ENCODE results near the gene PLD4.
"Not testable (repeated sequence)": the region's sequence is repeated elsewhere in the genome, so short reads cannot be mapped to it uniquely, and the experiment has no call there.

Gene PLD4

DNA sequence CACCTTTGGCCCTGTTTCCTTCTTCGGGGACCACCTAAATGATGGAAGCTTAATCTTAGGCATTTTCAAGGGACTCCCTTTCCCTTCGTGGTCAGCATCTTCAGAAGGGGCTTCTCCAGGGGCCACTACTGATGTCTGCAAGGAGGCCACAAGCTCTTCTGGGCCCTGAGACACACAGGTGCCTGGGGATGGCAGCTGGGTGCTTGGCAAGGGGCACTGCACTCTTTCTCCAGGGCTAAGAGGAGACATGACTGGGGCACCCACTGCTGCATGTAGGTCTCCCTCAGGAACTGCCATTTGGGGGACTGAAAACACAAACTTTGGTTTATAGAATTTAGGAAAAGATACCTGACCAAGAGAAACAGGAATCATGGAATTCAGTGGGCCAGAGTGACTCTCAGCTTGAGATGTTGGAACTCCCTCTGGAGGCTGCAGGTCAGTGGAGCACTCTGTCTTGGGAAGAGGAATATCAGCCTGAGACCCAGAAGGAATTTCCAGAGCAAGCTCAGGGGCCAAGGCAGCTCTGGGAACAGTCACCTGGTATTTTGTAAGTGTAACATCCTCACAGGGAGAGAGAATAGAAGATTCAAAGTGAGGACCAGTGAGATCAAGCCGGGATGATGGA lies 16.0 kb downstream of the PLD4 start:
- H4K8ac ChIP-seq (ENCODE audit: low read depth, low read length), result no peak overlapping the region
- peaks cover 2% of the 10 kb centered on the region for H3K27me3 ChIP-seq (ENCODE audit: insufficient read depth, low read length)
- no CpG with 5 or more reads among the region's 3 CpGs for WGBS (ENCODE audit: extremely low coverage, insufficient coverage, insufficient read length)
- no peak overlapping the region for H3K23ac ChIP-seq (ENCODE audit: low read length)
- H2AFZ ChIP-seq (ENCODE audit: insufficient read depth, low read length, poor library complexity), result no peak overlapping the region
- H2AK5ac ChIP-seq (ENCODE audit: low read length), result no peak overlapping the region
- H3K9ac ChIP-seq (ENCODE audit: low read length), result no peak overlapping the region
- no peak overlapping the region for H4K91ac ChIP-seq (ENCODE audit: low read depth, low read length)
- no peak overlapping the region for H4K12ac ChIP-seq (ENCODE audit: low read depth, low read length)
- peaks cover 19% of the 10 kb centered on the region for H3K9me3 ChIP-seq (ENCODE audit: insufficient read depth, low read depth, low read length)
- no peak overlapping the region for H3K18ac ChIP-seq (ENCODE audit: low read length)
- DNase-seq, result no peak
- H2BK12ac ChIP-seq (ENCODE audit: low read length), result no peak overlapping the region
- H3K79me2 ChIP-seq (ENCODE audit: control insufficient read depth, insufficient read depth, low read length, poor library complexity), result no peaks in the 10 kb centered on the region
- H2BK5ac ChIP-seq (ENCODE audit: low read depth, low read length, poor library complexity), result no peak overlapping the region
- H3K27ac ChIP-seq (ENCODE audit: low read depth, low read length), result no peak overlapping the region
- no peak overlapping the region for H2BK120ac ChIP-seq (ENCODE audit: insufficient read depth, low read length, poor library complexity)
- no peaks in the 10 kb centered on the region for H3K4me1 ChIP-seq (ENCODE audit: control insufficient read depth in 1 of 2, insufficient read depth in 2 of 2, low read length in 2 of 2)
- no peak overlapping the region for H3K4me3 ChIP-seq (ENCODE audit: low read depth, low read length)
- H3K4me2 ChIP-seq (ENCODE audit: low read length), result no peak overlapping the region
- H3K36me3 ChIP-seq (ENCODE audit: control insufficient read depth in 1 of 2, insufficient read depth in 2 of 2, low read length in 2 of 2), result no peaks in the 10 kb centered on the region
- H3K79me1 ChIP-seq (ENCODE audit: low read length), result no peaks in the 10 kb centered on the region
- H3K14ac ChIP-seq (ENCODE audit: low read length), result no peak overlapping the region
- no peak overlapping the region for H3K4ac ChIP-seq (ENCODE audit: low read depth, low read length)

DNA sequence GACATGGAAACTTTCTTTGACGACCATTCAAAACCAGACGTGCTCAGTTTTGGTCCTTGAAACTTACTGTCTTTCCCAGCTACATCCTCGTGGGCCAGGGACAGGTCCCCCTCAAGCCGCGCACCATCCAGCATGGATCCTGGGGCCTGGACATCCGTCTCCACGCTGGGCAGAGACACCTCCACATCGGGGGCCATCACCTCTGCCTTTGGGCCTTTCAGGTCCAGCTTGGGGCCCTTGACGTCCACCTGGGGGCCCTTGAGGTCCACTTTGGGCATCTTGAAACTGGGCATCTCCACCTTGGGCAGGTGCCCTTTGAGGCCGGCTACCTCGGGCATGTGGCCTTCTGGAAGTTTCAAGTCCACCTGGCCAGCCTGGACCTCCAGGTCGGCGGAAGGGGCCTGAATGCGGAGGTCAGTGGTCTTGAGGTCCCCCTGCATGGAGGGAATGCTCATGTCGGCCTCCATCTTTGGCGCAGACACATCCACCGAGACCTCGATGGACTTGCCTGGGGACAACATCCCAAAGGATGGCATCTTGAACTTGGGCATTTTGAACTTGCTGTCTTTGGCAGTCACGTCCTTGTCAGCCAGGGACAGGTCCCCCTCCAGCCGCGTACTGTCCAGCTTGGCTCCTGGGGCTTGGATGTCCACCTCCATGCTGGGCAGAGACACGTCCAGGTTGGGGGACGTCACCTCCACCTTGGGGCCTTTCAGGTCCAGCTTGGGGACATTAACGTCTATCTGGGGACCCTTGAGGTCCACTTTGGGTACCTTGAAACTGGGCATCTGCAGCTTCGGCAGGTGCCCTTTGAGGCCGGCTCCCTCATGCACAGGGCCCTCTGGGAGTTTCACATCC lies 17.1 kb downstream of the PLD4 start:
- no peak overlapping the region for H2BK5ac ChIP-seq (ENCODE audit: low read depth, low read length, poor library complexity)
- no peak overlapping the region for H3K14ac ChIP-seq (ENCODE audit: low read length)
- H3K9me3 ChIP-seq (ENCODE audit: insufficient read depth, low read depth, low read length), result peaks cover 23% of the 10 kb centered on the region
- no peaks in the 10 kb centered on the region for H3K79me1 ChIP-seq (ENCODE audit: low read length)
- H3K36me3 ChIP-seq (ENCODE audit: control insufficient read depth in 1 of 2, insufficient read depth in 2 of 2, low read length in 2 of 2), result no peaks in the 10 kb centered on the region
- no peak overlapping the region for H3K23ac ChIP-seq (ENCODE audit: low read length)
- no peak overlapping the region for H3K4me3 ChIP-seq (ENCODE audit: low read depth, low read length)
- no peaks in the 10 kb centered on the region for H3K79me2 ChIP-seq (ENCODE audit: control insufficient read depth, insufficient read depth, low read length, poor library complexity)
- DNase-seq, result no peak
- no peak overlapping the region for H2AK5ac ChIP-seq (ENCODE audit: low read length)
- no peak overlapping the region for H3K18ac ChIP-seq (ENCODE audit: low read length)
- H3K4ac ChIP-seq (ENCODE audit: low read depth, low read length), result no peak overlapping the region
- no peak overlapping the region for H2BK12ac ChIP-seq (ENCODE audit: low read length)
- H2AFZ ChIP-seq (ENCODE audit: insufficient read depth, low read length, poor library complexity), result no peak overlapping the region
- H4K8ac ChIP-seq (ENCODE audit: low read depth, low read length), result no peak overlapping the region
- no peak overlapping the region for H4K12ac ChIP-seq (ENCODE audit: low read depth, low read length)
- H3K4me1 ChIP-seq (ENCODE audit: control insufficient read depth in 1 of 2, insufficient read depth in 2 of 2, low read length in 2 of 2), result no peaks in the 10 kb centered on the region
- H3K27me3 ChIP-seq (ENCODE audit: insufficient read depth, low read length), result no peaks in the 10 kb centered on the region
- H2BK120ac ChIP-seq (ENCODE audit: insufficient read depth, low read length, poor library complexity), result no peak overlapping the region
- H3K9ac ChIP-seq (ENCODE audit: low read length), result no peak overlapping the region
- H3K27ac ChIP-seq (ENCODE audit: low read depth, low read length), result no peak overlapping the region
- H4K91ac ChIP-seq (ENCODE audit: low read depth, low read length), result no peak overlapping the region
- no peak overlapping the region for H3K4me2 ChIP-seq (ENCODE audit: low read length)
- no CpG with 5 or more reads among the region's 26 CpGs for WGBS (ENCODE audit: extremely low coverage, insufficient coverage, insufficient read length)

DNA sequence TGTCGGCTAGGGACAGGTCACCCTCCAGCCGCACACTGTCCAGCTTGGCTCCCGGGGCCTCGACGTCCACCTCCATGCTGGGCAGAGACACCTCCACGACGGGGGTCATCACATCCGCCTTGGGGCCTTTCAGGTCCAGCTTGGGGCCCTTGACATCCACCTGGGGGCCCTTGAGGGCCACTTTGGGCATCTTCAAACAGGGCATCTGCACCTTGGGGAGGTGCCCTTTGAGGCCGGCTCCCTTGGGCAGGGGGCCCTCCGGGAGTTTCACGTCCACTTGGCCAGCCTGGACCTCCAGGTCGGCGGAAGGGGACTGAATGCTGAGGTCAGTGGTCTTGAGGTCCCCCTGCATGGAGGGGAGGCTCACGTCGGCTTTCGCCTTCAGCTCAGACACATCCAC lies 17.9 kb downstream of the PLD4 start:
- no CpG with 5 or more reads among the region's 16 CpGs for WGBS (ENCODE audit: extremely low coverage, insufficient coverage, insufficient read length)
- no peak overlapping the region for H3K4ac ChIP-seq (ENCODE audit: low read depth, low read length)
- no peak overlapping the region for H4K8ac ChIP-seq (ENCODE audit: low read depth, low read length)
- H3K23ac ChIP-seq (ENCODE audit: low read length), result no peak overlapping the region
- no peak overlapping the region for H2BK5ac ChIP-seq (ENCODE audit: low read depth, low read length, poor library complexity)
- no peak overlapping the region for H2AFZ ChIP-seq (ENCODE audit: insufficient read depth, low read length, poor library complexity)
- H3K14ac ChIP-seq (ENCODE audit: low read length), result no peak overlapping the region
- no peak overlapping the region for H4K12ac ChIP-seq (ENCODE audit: low read depth, low read length)
- H3K27me3 ChIP-seq (ENCODE audit: insufficient read depth, low read length), result no peaks in the 10 kb centered on the region
- no peak overlapping the region for H3K27ac ChIP-seq (ENCODE audit: low read depth, low read length)
- H2AK5ac ChIP-seq (ENCODE audit: low read length), result no peak overlapping the region
- no peaks in the 10 kb centered on the region for H3K36me3 ChIP-seq (ENCODE audit: control insufficient read depth in 1 of 2, insufficient read depth in 2 of 2, low read length in 2 of 2)
- H3K9me3 ChIP-seq (ENCODE audit: insufficient read depth, low read depth, low read length), result peaks cover 19% of the 10 kb centered on the region
- no peak for DNase-seq
- H3K79me2 ChIP-seq (ENCODE audit: control insufficient read depth, insufficient read depth, low read length, poor library complexity), result no peaks in the 10 kb centered on the region
- H3K4me1 ChIP-seq (ENCODE audit: control insufficient read depth in 1 of 2, insufficient read depth in 2 of 2, low read length in 2 of 2), result no peaks in the 10 kb centered on the region
- H3K4me2 ChIP-seq (ENCODE audit: low read length), result no peak overlapping the region
- no peak overlapping the region for H2BK12ac ChIP-seq (ENCODE audit: low read length)
- H2BK120ac ChIP-seq (ENCODE audit: insufficient read depth, low read length, poor library complexity), result no peak overlapping the region
- H3K4me3 ChIP-seq (ENCODE audit: low read depth, low read length), result no peak overlapping the region
- no peak overlapping the region for H3K18ac ChIP-seq (ENCODE audit: low read length)
- H3K9ac ChIP-seq (ENCODE audit: low read length), result no peak overlapping the region
- no peaks in the 10 kb centered on the region for H3K79me1 ChIP-seq (ENCODE audit: low read length)
- no peak overlapping the region for H4K91ac ChIP-seq (ENCODE audit: low read depth, low read length)

DNA sequence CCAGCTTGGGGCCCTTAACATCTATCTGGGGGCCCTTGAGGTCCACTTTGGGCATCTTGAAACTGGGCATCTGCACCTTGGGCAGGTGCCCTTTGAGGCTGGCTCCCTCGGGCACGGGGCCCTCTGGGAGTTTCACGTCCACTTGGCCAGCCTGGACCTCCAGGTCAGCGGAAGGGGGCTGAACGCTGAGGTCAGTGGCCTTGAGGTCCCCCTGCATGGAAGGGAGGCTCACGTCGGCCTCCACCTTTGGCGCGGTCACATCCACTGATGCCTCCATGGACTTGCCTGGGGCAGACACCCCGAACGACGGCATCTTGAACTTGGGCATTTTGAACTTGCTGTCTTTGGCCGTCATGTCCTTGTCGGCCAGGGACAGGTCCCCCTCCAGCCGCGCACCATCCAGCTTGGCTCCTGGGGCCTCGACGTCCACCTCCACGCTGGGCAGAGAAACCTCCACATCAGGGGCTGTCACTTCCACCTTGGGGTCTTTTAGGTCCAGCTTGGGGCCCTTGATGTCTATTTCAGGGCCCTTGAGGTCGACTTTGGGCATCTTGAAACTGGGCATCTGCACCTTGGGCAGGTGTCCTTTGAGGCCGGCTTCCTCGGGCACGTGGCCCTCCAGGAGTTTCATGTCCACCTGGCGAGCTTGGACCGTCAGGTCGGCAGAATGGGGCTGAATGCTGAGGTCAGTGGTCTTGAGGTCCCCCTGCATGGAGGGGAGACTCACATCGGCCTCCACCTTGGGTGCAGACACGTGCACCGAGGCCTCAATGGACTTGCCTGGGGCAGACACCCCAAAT lies 18.7 kb downstream of the PLD4 start:
- H4K12ac ChIP-seq (ENCODE audit: low read depth, low read length); H3K23ac ChIP-seq (ENCODE audit: low read length); H2BK12ac ChIP-seq (ENCODE audit: low read length); H3K27me3 ChIP-seq (ENCODE audit: insufficient read depth, low read length); H2AK5ac ChIP-seq (ENCODE audit: low read length); H3K36me3 ChIP-seq (ENCODE audit: control insufficient read depth in 1 of 2, insufficient read depth in 2 of 2, low read length in 2 of 2); H2BK120ac ChIP-seq (ENCODE audit: insufficient read depth, low read length, poor library complexity); H3K27ac ChIP-seq (ENCODE audit: low read depth, low read length); H3K79me2 ChIP-seq (ENCODE audit: control insufficient read depth, insufficient read depth, low read length, poor library complexity); H3K4me3 ChIP-seq (ENCODE audit: low read depth, low read length); H3K4me1 ChIP-seq (ENCODE audit: control insufficient read depth in 1 of 2, insufficient read depth in 2 of 2, low read length in 2 of 2); H3K18ac ChIP-seq (ENCODE audit: low read length); H4K8ac ChIP-seq (ENCODE audit: low read depth, low read length); H3K79me1 ChIP-seq (ENCODE audit: low read length); H3K4ac ChIP-seq (ENCODE audit: low read depth, low read length); H3K14ac ChIP-seq (ENCODE audit: low read length); H3K4me2 ChIP-seq (ENCODE audit: low read length); H2BK5ac ChIP-seq (ENCODE audit: low read depth, low read length, poor library complexity); DNase-seq; H3K9ac ChIP-seq (ENCODE audit: low read length); H2AFZ ChIP-seq (ENCODE audit: insufficient read depth, low read length, poor library complexity); H4K91ac ChIP-seq (ENCODE audit: low read depth, low read length): not testable (repeated sequence)
- peaks cover 25% of the 10 kb centered on the region for H3K9me3 ChIP-seq (ENCODE audit: insufficient read depth, low read depth, low read length)
- no CpG with 5 or more reads among the region's 29 CpGs for WGBS (ENCODE audit: extremely low coverage, insufficient coverage, insufficient read length)
